C4-2B (cell line): ENCODE data around the gene SINHCAF.

Experiments
- ZFX ChIP-seq: fragments of 450-650 bp; IDR thresholded peaks from 2 replicates; pipeline ENCODE4 v1.6.1; 2017
- TF ChIP-seq, protein P1 (sequence below): fragments of 450-650 bp; conservative IDR thresholded peaks from 2 replicates; pipeline ENCODE4 v1.5.1; 2017; ENCODE audit warnings: mild to moderate bottlenecking

DNA sequence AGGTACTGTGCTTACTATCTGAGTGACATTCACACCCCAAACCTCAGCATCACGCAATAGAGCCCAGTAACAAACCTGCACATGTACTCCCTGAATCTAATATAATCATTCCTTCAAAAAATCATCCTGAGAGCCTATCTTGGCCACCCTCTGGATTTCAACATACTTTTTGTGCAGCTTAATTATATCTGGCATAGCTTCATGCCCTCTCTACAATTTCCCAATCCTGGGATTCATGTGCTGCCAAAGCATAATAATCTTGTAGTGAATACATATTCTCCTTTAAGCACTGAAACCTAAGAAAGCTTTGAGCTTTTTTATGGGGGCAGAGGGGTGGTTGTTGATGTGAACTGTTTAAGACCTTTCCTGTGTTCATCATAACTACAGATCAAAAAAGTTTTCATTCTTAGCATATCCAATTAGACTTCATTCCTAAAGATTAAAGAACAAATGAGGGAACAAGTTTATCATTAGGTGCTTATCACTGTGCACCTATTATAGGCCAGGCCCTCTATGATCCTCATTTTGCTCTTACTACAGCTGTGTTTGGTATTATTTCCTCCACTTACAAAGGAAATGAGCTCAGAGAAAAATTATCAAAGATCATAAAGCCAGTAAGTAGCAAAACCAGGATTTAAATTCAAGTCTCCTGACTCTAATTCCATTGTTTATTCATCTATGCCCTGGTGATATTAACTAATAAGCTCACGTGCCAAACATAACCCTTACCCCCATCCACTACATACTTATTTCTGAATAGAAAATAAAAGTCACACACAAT lies 51.2 kb downstream of the SINHCAF start:
- TF ChIP-seq, protein P1, sequence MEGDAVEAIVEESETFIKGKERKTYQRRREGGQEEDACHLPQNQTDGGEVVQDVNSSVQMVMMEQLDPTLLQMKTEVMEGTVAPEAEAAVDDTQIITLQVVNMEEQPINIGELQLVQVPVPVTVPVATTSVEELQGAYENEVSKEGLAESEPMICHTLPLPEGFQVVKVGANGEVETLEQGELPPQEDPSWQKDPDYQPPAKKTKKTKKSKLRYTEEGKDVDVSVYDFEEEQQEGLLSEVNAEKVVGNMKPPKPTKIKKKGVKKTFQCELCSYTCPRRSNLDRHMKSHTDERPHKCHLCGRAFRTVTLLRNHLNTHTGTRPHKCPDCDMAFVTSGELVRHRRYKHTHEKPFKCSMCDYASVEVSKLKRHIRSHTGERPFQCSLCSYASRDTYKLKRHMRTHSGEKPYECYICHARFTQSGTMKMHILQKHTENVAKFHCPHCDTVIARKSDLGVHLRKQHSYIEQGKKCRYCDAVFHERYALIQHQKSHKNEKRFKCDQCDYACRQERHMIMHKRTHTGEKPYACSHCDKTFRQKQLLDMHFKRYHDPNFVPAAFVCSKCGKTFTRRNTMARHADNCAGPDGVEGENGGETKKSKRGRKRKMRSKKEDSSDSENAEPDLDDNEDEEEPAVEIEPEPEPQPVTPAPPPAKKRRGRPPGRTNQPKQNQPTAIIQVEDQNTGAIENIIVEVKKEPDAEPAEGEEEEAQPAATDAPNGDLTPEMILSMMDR = no peak
- TF ChIP-seq ZFX = no peak
